ENCODE results near the gene CALM1. TPM values are rescaled to one million over a fixed set of nuclear protein-coding genes. Genes with fewer than 3 reads are reported as not detected.

CALM1 gene
- 1,000 to 10,000 TPM in 1 of 4 donors, 100 to 1,000 TPM in 3; 460 to 1,593 (median 666) TPM for total RNA-seq
- 1,000 to 10,000 TPM in 1 of 3 donors, 100 to 1,000 TPM in 2; 559 to 1,064 (median 580) TPM for polyA plus RNA-seq
- long read RNA-seq, donor 1, full-length matches to known transcripts = 1,200 of 1,328 reads
- long read RNA-seq, donor 1, partial matches to known transcripts = 25 of 1,328 reads
- long read RNA-seq, donor 1, other reads (novel, unspliced or antisense) = 103 of 1,328 reads
- long read RNA-seq, donor 2, full-length matches to known transcripts = 1,102 of 1,217 reads
- long read RNA-seq, donor 2, partial matches to known transcripts = 10 of 1,217 reads
- long read RNA-seq, donor 2, other reads (novel, unspliced or antisense) = 105 of 1,217 reads

DNA sequence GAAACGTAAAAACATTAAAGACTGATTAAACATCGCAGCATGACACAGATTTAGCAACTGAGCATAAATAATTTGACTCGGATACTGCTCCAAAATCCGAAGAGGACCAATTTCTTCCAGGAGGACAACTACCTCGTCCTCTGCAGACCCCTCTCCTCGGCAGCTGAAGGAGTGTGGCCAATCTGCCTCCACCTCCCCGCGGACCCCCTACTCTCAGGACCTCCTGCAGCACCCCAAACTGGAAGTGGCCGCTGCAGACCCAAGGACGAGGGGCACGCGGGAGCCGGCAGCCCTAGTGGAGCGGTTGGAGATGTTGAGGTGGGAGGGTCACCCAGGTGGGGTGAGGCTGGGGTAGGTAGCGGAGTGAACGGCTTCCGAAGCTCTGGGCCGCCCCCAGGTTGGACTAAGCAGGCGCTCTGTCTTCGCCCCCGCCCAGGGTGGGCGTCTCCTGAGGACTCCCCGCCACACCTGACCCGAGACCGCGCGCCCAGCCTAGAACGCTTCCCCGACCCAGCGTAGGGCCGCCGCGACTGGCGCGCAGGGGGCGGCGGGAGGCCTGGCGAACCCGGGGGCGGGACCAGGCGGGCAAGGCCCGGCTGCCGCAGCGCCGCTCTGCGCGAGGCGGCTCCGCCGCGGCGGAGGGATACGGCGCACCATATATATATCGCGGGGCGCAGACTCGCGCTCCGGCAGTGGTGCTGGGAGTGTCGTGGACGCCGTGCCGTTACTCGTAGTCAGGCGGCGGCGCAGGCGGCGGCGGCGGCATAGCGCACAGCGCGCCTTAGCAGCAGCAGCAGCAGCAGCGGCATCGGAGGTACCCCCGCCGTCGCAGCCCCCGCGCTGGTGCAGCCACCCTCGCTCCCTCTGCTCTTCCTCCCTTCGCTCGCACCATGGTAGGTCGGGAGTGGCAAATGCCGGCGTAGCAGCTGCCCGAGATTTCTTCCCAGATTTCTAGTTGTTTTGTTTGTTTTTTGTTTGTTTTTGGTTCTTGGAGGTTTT, at the start of gene CALM1:
Gene CALM1 (plus strand): TSS at position 689 of the 999 bp plus-strand sequence. CDS start 202 bp downstream, at position 891.
- intact Hi-C loops (cut with DNase I) = loop anchor here (1.0 to 5.0 kb wide), 6 partner anchors 13 to 361 kb away; partner anchors contain the start of gene NRDE2 (in 1 of the 2)
- peak; percentile 76 to 79 (median 76) for ATAC-seq
- peak within 1 kb of the TSS; percentile 92 for H3K27ac ChIP-seq
- H3K4me1 ChIP-seq = peaks cover 27% of the 10 kb centered on the region
- peak; percentile 94 to 97 for DNase-seq
- H3K36me3 ChIP-seq (ENCODE audit: insufficient read depth in 1 of 2, low read depth in 1 of 2) = peaks cover 7 to 21% of the 10 kb centered on the region in 2 donors
- H3K9me3 ChIP-seq = no peaks in the 10 kb centered on the region
- TF ChIP-seq, protein P1, sequence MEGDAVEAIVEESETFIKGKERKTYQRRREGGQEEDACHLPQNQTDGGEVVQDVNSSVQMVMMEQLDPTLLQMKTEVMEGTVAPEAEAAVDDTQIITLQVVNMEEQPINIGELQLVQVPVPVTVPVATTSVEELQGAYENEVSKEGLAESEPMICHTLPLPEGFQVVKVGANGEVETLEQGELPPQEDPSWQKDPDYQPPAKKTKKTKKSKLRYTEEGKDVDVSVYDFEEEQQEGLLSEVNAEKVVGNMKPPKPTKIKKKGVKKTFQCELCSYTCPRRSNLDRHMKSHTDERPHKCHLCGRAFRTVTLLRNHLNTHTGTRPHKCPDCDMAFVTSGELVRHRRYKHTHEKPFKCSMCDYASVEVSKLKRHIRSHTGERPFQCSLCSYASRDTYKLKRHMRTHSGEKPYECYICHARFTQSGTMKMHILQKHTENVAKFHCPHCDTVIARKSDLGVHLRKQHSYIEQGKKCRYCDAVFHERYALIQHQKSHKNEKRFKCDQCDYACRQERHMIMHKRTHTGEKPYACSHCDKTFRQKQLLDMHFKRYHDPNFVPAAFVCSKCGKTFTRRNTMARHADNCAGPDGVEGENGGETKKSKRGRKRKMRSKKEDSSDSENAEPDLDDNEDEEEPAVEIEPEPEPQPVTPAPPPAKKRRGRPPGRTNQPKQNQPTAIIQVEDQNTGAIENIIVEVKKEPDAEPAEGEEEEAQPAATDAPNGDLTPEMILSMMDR (IDR thresholded peaks at IDR 0.05) = no peak
- 1 to 2% (median 1%) methylated on average over 64 to 89 of the region's 89 CpGs for WGBS, 3 donors
- no peaks in the 10 kb centered on the region for H3K27me3 ChIP-seq (ENCODE audit: insufficient read depth in 3 of 3, low read length in 2 of 3)
- H3K4me3 ChIP-seq = peak within 1 kb of the TSS; percentile 87

GRCh38 chr14:90348270-90348669, 48.6 kb upstream of the CALM1 start:
- TF ChIP-seq, protein P1 (IDR thresholded peaks at IDR 0.05) = no peak
- no peaks in the 10 kb centered on the region for H3K4me1 ChIP-seq
- WGBS, 3 donors = 93 to 98% (median 96%) methylated on average over 2 of the region's 2 CpGs
- ATAC-seq (no peak), DNase-seq (no peak)
- no peaks in the 10 kb centered on the region for H3K9me3 ChIP-seq
- H3K27me3 ChIP-seq (ENCODE audit: insufficient read depth in 3 of 3, low read length in 2 of 3) = no peaks in the 10 kb centered on the region
- no peak overlapping the region for H3K4me3 ChIP-seq
- H3K27ac ChIP-seq = no peak overlapping the region
- no peaks in the 10 kb centered on the region for H3K36me3 ChIP-seq (ENCODE audit: insufficient read depth in 1 of 2, low read depth in 1 of 2)
- intact Hi-C loops (cut with DNase I) = no loop called here

DNA sequence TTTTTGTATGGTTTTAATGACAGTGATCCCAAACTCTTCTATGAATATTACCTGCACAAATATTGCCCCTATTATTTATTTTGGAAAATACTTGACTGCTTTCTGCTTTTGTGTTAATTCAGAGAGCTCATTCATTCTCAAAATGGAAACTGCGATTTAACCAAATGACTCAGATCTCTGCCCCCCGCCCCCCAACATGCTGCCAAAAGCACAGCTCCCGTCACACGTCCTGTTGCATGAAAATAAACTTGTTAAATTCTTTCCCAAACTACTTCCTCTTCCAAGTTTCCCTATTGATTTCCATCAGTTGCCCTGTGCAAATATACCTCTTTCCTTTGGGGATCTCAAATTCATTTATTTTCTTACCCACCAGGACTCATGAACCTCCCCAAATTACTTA, 47.1 kb upstream of the CALM1 start:
- no peaks in the 10 kb centered on the region for H3K36me3 ChIP-seq (ENCODE audit: insufficient read depth in 1 of 2, low read depth in 1 of 2)
- intact Hi-C loops (cut with DNase I) = no loop called here
- 47 to 58% (median 56%) methylated on average over 4 of the region's 4 CpGs for WGBS, 3 donors
- DNase-seq (no peak), ATAC-seq (no peak)
- no peak overlapping the region for H3K4me3 ChIP-seq
- no peak overlapping the region for H3K27ac ChIP-seq
- no peaks in the 10 kb centered on the region for H3K9me3 ChIP-seq
- no peaks in the 10 kb centered on the region for H3K27me3 ChIP-seq (ENCODE audit: insufficient read depth in 3 of 3, low read length in 2 of 3)
- no peaks in the 10 kb centered on the region for H3K4me1 ChIP-seq
- TF ChIP-seq, protein P1 (IDR thresholded peaks at IDR 0.05) = no peak

DNA sequence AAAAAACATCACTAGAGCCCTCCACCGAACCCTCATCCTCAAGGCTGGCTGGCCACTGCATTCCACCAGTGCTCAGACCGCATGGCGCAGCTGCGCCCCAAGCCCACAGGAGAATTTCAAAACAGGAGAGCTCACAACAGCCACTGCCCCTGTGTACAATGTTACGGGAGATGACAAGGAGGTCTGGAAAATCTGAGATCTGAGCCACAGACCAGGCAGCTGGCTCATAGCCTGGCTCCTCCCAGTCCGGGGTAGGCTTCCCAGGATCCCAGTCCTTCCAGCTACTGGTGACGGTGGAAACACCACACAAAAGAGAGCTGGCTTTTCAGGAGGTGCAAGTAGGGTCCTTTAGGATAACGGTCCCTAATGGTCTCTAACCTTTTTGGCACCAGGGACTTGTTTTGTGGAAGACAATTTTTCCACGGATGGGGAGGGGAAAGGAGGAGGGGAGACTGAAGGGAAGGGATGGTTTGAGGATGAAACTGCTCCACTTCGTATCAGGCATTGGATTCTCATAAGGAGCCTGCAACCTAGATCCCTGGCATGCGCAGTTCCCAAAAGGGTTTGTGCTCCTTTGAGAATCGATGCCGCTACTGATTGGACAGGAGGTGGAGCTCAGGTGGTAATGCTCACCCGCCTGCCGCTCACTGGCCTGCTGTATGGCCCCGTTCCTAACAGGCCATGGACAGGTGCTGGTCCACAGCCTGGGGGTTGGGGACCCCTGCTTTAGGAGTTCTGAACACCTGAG, 42.1 kb upstream of the CALM1 start:
- ATAC-seq = peak in 1 of 4 donors; percentile 55
- intact Hi-C loops (cut with DNase I) = no loop called here
- DNase-seq = no peak
- H3K4me3 ChIP-seq = no peak overlapping the region
- no peaks in the 10 kb centered on the region for H3K36me3 ChIP-seq (ENCODE audit: insufficient read depth in 1 of 2, low read depth in 1 of 2)
- no peaks in the 10 kb centered on the region for H3K27me3 ChIP-seq (ENCODE audit: insufficient read depth in 3 of 3, low read length in 2 of 3)
- H3K27ac ChIP-seq = no peak overlapping the region
- no peaks in the 10 kb centered on the region for H3K9me3 ChIP-seq
- 54 to 67% (median 58%) methylated on average over 16 of the region's 16 CpGs for WGBS, 3 donors
- TF ChIP-seq, protein P1 (IDR thresholded peaks at IDR 0.05) = no peak
- H3K4me1 ChIP-seq = no peaks in the 10 kb centered on the region

All from psoas muscle (tissue), 8 donors.